ENCODE results near the gene MCU.

GRCh38 chr10:72730479-72730878, 38.5 kb downstream of the MCU start:
- TF ChIP-seq CTCF (IDR thresholded peaks at IDR 0.05) (no peak), POLR2A (IDR thresholded peaks at IDR 0.05) (no peak)
